GM23248 (cell line): ENCODE measurements around the gene TTC28.

Experiments
- EZH2 ChIP-seq: fragments of 200-600 bp; sonication (generic); IDR thresholded peaks from 2 replicates; pipeline ENCODE4 v1.6.1; 2018; ENCODE audit warnings: antibody characterized with exemption, mild to moderate bottlenecking; ENCODE audit not compliant: insufficient read depth, poor library complexity, severe bottlenecking
- EZH2phosphoT487 ChIP-seq: fragments of 200-600 bp; sonication (generic); IDR thresholded peaks from 2 replicates; pipeline ENCODE4 v1.6.1; 2018; ENCODE audit warnings: antibody characterized with exemption, moderate library complexity, mild to moderate bottlenecking, low read depth; ENCODE audit not compliant: insufficient read depth

DNA sequence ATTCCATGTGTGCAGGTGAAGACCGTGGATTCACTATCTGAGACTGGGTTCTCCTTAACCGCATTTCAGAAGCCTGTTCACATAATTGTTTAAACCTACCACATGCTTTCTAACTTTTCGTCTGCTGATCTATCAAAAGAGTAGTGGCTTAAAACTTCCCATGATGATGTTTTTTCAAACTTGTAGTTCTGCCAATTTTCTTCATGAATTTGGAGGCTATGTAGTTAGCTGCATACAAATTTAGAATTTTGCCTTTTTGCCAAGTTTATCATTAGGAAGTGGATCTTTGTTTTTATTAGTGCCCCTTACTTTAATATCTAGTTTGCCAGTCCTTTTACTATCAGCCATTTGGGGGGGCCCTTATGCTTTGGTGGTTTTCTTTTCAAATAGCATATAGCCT lies 703.1 kb downstream of the TTC28 start:
- TF ChIP-seq EZH2, result no peak
- TF ChIP-seq EZH2phosphoT487, result no peak
